A549 treated with AZD9567 at 1 μM for 4 hours (cell line): ENCODE measurements around the gene DTD2. TPM values are rescaled to one million over a fixed set of nuclear protein-coding genes. Genes with fewer than 3 reads are reported as not detected.

Experiments used
- total RNA-seq: library from RNA; stranded (reverse); fragments of 200-300 nt; extraction: Qiagen RNA extraction; gene quantifications from 5 replicates; pipeline ENCODE4 v1.2.3, GENCODE V29; 2022; ENCODE audit not compliant: insufficient read depth

The DTD2 gene
- total RNA-seq: 13.7 to 21.1 TPM (median 15.2 TPM) in 5 replicates

GRCh38 chr14:31456841-31457664, at the start of gene DTD2:
Gene DTD2 (minus strand): TSS chr14:31457506. CDS start chr14:31457393, 113 bp downstream.

GRCh38 chr14:31487886-31488285, 30.6 kb upstream of the DTD2 start, which contains the start of gene GPR33:
Gene GPR33 (minus strand): TSS chr14:31488039. CDS start chr14:31483965, 4,074 bp downstream.

GRCh38 chr14:31420319-31421111, 36.8 kb downstream of the DTD2 start, which contains the start of gene HEATR5A:
Gene HEATR5A (minus strand): TSS chr14:31420550. CDS start chr14:31402975, 17,575 bp downstream.

Other genes with a start within 250 kb of the DTD2 start
- gene HECTD1, start 249.7 kb downstream of the DTD2 start, total RNA-seq: 55.4 to 83.1 TPM (median 62.4 TPM) in 5 replicates
- 16.4 to 22.7 TPM (median 18.8 TPM) in 5 replicates for gene HEATR5A, start 37.0 kb downstream of the DTD2 start, total RNA-seq
- not detected in 5 replicates for gene GPR33, start 30.5 kb upstream of the DTD2 start, total RNA-seq
- gene NUBPL, start 103.9 kb upstream of the DTD2 start, total RNA-seq: 6.8 to 8.8 TPM (median 8.0 TPM) in 5 replicates